ENCODE measurements around the gene GAB2.

Gene GAB2

GRCh38 chr11:78428266-78428636 lies 10.6 kb upstream of the GAB2 start:
- no peak for DNase-seq (ENCODE audit: low read depth in 2 of 2)

- no peak for DNase-seq (ENCODE audit: low read depth in 2 of 2)
These were observed 10.1 kb upstream of the GAB2 start for GRCh38 chr11:78427615-78428265.

- no peak for DNase-seq (ENCODE audit: low read depth in 2 of 2)
These were observed 9.2 kb upstream of the GAB2 start for GRCh38 chr11:78426845-78427244.

- no peak for DNase-seq (ENCODE audit: low read depth in 2 of 2)
These were observed 7.9 kb upstream of the GAB2 start for GRCh38 chr11:78425399-78426070.

GRCh38 chr11:78424334-78425270 lies 7.0 kb upstream of the GAB2 start:
- no peak for DNase-seq (ENCODE audit: low read depth in 2 of 2)

- no peak for DNase-seq (ENCODE audit: low read depth in 2 of 2)
These were observed 5.6 kb upstream of the GAB2 start for GRCh38 chr11:78423241-78423640.

- DNase-seq (ENCODE audit: low read depth in 2 of 2): peak; percentile 63 to 70
These were observed 3.2 kb upstream of the GAB2 start for GRCh38 chr11:78420796-78421209.

- DNase-seq (ENCODE audit: low read depth in 2 of 2): peak; percentile 89 to 90
These were observed 2.7 kb upstream of the GAB2 start for GRCh38 chr11:78420255-78420764.

- peak; percentile 90 to 91 for DNase-seq (ENCODE audit: low read depth in 2 of 2)
These were observed 1.7 kb upstream of the GAB2 start for GRCh38 chr11:78419327-78419726.

- no peak for DNase-seq (ENCODE audit: low read depth in 2 of 2)
These were observed 1.1 kb upstream of the GAB2 start for GRCh38 chr11:78418584-78419211.

GRCh38 chr11:78417888-78418583 lies 416 bp upstream of the GAB2 start:
- DNase-seq (ENCODE audit: low read depth in 2 of 2): peak; percentile 54 to 66

- peak in 1 of 2 experiments; percentile 56 for DNase-seq (ENCODE audit: low read depth in 2 of 2)
These were observed 1.1 kb downstream of the GAB2 start for GRCh38 chr11:78416285-78417174.

GRCh38 chr11:78415338-78415737 lies 2.3 kb downstream of the GAB2 start:
- DNase-seq (ENCODE audit: low read depth in 2 of 2): no peak

GRCh38 chr11:78414321-78415051 lies 3.1 kb downstream of the GAB2 start:
- no peak for DNase-seq (ENCODE audit: low read depth in 2 of 2)

GRCh38 chr11:78408619-78409018 lies 9.0 kb downstream of the GAB2 start:
- no peak for DNase-seq (ENCODE audit: low read depth in 2 of 2)

- no peak for DNase-seq (ENCODE audit: low read depth in 2 of 2)
These were observed 10.9 kb downstream of the GAB2 start for GRCh38 chr11:78406568-78407196.

GRCh38 chr11:78405805-78406204 lies 11.8 kb downstream of the GAB2 start:
- no peak for DNase-seq (ENCODE audit: low read depth in 2 of 2)

GRCh38 chr11:78403781-78404180 lies 13.8 kb downstream of the GAB2 start:
- DNase-seq (ENCODE audit: low read depth in 2 of 2): no peak

- DNase-seq (ENCODE audit: low read depth in 2 of 2): no peak
These were observed 14.8 kb downstream of the GAB2 start for GRCh38 chr11:78402847-78403246.
